Loucy (cell line): ENCODE results near the gene IPO5.

Source experiments
- CTCF ChIP-seq: fragments of 200-600 bp; sonication (generic); conservative IDR thresholded peaks from 2 replicates; pipeline ENCODE4 v1.5.1; 2014; ENCODE audit warnings: mild to moderate bottlenecking, antibody characterized with exemption, low read length
- EZH2phosphoT487 ChIP-seq: fragments of 200-600 bp; IDR thresholded peaks from 2 replicates; pipeline ENCODE4 v1.6.1; 2018; ENCODE audit warnings: antibody characterized with exemption, mild to moderate bottlenecking, moderate library complexity, borderline replicate concordance

DNA sequence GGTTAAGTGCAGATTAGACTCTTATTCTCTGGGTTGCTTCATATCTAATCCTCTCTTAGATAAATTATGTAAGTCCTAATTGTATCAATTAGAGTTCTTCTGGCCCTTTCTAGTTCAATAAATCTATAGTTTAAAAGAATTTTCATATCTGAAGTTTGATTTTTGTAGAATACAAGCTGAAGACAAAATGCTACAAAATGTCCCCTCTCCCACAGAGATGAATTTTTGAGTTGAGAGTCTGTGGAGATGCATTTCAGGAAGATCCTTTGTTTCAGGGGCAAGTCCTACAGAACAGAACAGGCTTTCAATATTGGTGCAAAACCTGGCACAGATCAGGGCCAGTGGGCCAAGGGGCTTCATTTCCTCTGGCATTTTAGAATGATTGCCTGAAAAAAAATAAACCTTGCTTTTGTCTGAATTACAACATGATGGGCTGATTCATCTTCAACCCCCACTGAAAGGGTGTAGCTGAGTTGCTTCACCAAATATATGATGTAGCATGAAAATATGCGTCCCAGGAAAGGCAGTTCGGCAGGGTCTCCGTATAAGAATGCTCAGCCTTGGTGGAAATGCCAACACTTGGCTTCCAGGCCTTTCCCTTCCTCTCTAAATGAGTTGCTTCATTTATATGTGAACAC lies 6.4 kb upstream of the IPO5 start:
- TF ChIP-seq CTCF (no peak), EZH2phosphoT487 (no peak)
